C4-2B (cell line): ENCODE data around the gene ZBTB7B.

Experiments
- CTCF ChIP-seq: fragments of 450-650 bp; conservative IDR thresholded peaks from 2 replicates; pipeline ENCODE4 v1.5.1; 2017; ENCODE audit warnings: mild to moderate bottlenecking
- ZFX ChIP-seq: fragments of 450-650 bp; IDR thresholded peaks from 2 replicates; pipeline ENCODE4 v1.6.1; 2017

GRCh38 chr1:154957091-154957657 lies 45.4 kb upstream of the ZBTB7B start:
- TF ChIP-seq CTCF = no peak
- TF ChIP-seq ZFX = no peak
